ENCODE results near the gene EYA2.

Gene EYA2

DNA sequence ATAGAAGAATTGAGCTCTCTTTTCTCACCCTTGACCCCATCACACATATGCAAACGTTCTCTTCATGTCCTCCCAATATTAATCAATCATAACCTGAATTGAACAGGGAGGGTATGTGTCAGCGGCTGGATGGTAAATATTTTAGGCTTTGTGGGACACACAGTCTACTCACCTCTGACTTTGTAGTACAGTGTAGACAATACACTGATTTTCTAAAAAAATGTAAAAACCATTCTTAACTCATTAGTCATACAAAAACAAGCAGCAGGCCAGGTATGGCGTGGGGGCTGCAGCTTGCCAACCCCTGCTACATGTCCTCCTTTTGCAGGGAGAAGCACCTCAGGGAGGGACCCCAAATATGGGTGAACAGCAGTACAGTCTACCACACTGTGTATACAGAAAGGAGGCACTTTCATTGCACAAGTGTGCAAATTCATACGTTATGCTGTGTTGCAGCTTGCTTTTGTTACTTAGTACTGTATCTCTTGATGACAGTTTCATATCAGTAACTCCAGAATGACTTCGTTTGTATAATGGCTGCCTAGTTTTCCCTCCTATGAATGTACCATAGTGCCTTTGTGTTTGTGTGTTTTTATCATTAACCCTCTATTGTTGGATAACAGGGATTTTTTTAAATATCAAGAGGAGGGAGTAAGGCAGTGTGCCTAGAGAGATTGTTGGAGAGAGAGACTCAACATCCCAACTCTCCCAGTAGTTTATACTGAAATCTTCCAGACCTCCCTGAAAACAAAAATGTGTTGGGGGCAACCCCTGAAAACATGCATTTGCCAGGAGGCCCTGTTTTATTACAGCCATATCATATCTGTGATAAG, 247.5 kb downstream of the EYA2 start:
- DNase-seq (ENCODE audit: low spot score), result no peak

GRCh38 chr20:47142774-47143170, 248.1 kb downstream of the EYA2 start:
- DNase-seq (ENCODE audit: low spot score), result no peak

- no peak for DNase-seq (ENCODE audit: low spot score)
Measured at GRCh38 chr20:47143657-47144056, 249.0 kb downstream of the EYA2 start.

DNA sequence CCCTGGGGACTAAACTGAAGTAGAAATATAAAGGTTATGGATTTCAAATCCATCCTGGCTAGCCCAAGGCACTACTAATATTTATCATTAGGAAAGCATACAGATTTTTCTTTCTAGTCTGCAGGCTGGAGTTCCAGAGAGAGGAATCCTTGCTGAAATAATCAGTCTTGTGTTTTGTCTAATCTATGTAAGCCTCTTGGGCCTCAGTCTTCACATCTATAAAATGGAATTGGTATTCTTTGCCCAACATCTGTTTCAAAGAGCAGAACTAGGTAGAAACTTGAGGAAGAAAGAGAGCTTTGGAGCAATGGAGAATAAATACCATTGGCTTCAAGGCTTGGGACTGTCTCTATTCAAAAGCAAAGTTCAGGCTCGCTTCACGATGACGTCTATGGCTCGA, 249.8 kb downstream of the EYA2 start:
- DNase-seq (ENCODE audit: low spot score), result no peak

DNA sequence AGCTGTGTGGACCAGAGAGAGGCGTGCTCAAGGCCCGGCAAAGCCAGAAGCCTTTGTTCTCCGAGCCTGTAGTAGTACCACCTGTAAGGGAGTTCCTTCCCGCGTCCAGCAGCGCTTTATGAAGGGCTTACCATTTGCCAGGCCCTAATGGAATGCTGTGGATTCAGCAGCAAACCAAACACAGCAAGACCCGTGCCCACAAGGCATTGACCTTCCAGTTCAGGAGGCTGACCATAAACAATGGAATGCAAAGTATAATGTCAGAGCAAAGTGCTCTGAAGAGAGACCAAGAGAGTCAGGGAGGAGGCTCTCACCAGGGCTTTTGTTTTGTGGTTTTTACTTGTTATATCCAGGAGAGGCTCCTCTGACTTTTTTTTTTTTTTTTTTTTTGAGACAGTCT, 252.0 kb downstream of the EYA2 start:
- no peak for DNase-seq (ENCODE audit: low spot score)

DNA sequence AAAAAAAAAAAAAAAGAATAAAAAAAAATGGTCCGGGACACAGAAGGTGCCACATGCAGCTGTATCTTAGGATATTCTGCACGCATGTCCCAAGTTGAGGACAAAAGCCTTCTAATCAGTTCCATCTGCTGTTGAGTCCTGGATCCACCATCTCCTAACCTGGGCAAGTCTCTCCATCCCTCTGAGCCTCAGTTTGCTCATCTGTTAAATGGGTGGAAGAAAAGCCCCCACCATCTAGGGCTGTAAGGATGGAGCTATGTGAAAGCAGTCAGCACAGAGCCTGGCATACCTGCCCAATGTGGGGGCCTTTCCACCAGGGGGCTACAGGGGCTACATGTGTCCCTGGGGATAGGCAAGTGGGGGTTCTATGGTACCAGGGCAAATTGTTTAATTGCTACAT, 253.4 kb downstream of the EYA2 start:
- DNase-seq (ENCODE audit: low spot score), result no peak

GRCh38 chr20:47149939-47150338, 255.3 kb downstream of the EYA2 start:
- no peak for DNase-seq (ENCODE audit: low spot score)

DNA sequence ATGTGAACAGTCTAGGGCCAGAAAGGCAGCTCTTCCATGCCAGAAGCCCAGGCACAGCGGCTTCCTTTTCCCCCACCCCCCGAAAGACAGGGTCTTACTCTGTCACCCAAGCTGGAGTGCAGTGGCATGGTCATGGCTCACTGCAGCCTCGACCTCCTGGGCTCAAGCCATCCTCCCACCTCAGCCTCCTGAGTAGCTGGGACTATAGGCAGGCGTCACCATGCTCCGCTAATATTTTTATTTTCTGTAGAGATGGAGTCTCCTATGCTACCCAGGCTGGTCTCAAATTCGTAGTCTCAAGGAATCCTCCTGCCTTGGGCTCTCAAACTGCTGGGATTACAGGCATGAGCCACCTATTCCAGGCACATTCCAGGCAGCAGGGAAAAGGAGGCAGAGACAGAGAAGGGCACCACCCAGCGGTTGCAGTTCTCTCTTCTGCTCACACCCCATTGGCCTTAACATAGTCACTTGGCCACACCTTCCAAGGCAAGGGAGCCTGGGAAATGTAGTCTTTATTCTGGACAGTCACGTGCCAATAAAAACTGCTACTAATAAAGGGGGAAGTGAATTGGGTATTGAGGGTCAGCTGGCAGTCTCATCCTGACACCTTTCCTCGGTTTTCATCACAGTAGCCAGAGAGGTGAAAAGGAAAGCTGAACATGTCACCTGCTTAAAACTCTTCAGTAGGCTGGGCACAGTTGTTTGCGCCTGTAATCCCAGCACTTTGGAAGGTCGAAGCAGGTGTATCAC, 255.9 kb downstream of the EYA2 start:
- peak; percentile 7 for DNase-seq (ENCODE audit: low spot score)

- DNase-seq (ENCODE audit: low spot score), result no peak
Measured at GRCh38 chr20:47152068-47152467, 257.4 kb downstream of the EYA2 start.

GRCh38 chr20:47154089-47154488, 259.4 kb downstream of the EYA2 start:
- no peak for DNase-seq (ENCODE audit: low spot score)

DNA sequence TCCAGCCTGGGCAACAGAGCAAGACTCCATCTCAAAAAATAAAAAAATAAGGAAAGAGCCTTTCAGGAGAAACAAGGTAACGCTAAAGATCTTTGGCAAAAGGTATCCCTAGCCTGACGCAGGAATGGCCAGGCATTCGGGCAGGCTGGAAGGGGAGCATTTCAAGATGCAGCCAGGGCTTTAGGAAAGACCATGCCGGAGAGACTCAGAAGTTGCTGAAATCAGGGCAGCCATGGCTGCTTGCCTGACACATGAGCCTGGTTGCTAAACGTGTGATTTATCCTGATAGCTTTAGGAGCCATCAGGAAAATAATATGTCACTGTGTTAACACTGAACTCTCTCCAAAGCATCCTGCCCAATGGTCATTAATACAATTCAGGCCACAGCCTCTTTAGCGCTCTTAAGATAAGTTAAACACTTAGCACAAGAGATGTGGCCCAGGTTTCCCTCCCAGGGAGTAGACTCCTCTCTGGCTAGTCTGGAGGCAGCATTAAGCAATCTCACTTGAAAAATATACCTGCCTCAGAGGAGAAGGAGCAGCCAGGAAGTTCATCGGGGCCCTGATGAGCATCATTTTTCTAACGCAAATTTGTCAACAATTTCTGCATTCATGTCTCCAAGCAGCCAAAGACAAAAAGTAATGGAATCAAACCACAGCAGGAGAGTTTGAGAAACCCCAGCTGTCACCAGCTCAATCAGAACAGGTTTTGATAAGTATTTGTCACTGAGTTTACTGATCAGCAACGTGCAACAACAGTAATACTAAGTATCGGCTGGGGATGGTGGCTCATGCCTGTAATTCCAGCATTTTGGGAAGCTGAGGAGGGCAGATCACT, 261.9 kb downstream of the EYA2 start:
- no peak for DNase-seq (ENCODE audit: low spot score)

DNA sequence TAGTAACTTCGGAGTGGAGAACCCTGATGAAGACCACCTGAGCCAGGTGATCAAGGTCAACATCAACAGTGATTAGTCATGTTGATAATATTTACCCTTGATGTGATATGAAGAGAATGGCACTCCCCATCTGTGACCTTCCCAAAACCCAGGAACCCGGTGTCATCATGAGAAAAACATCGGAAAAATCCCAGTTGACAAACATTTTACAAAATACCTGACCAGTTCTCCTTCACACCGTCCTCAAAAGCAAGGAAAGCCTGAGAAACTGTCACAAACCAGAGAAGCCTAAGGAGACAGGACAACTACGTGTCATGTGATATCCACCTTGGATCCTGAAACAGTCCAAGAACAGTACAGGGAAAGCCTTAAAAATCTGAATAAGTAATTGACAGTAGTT, 264.5 kb downstream of the EYA2 start:
- DNase-seq (ENCODE audit: low spot score), result no peak

GRCh38 chr20:47160240-47160639, 265.6 kb downstream of the EYA2 start:
- no peak for DNase-seq (ENCODE audit: low spot score)

DNA sequence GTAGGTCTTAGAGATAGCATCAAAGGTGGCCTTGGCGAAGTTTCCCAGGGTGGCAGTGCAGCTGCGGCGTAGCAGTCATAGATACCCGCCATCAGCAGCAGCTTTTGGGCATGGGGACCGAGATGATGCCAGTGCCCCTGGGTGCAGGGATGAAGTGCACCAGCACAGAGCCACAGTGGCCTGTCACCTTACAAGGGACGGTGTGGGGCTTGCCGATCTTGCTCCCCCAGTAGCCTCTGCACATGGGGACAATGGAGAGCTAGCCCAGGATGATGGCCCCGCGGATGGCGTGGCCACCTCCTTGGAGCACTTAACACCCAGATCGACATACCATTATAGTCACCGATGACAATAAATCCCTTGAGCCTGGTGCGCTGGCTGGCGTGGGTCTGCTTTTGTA, 266.3 kb downstream of the EYA2 start:
- DNase-seq (ENCODE audit: low spot score), result no peak

GRCh38 chr20:47161411-47161810, 266.8 kb downstream of the EYA2 start:
- no peak for DNase-seq (ENCODE audit: low spot score)

DNA sequence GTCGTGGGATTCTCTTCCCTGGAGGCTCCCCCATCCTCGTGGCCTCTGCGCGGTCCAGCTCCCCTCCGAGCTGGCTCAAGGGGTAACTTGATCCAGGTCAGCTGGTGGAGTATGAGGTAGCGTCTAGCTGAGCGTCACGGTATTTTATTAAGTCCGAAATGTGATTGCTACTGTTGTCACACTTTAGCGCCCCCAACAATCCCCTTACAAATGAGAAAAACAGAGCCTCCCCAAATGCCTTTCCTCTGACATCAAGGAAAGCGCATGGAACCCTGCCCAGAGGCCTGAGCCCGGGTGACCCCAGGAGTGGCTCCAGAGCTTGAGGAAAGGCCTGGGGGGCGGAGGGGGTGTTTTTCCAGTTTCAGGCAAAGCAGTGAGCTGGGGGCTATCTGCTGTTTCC, 269.5 kb downstream of the EYA2 start:
- no peak for DNase-seq (ENCODE audit: low spot score)

DNA sequence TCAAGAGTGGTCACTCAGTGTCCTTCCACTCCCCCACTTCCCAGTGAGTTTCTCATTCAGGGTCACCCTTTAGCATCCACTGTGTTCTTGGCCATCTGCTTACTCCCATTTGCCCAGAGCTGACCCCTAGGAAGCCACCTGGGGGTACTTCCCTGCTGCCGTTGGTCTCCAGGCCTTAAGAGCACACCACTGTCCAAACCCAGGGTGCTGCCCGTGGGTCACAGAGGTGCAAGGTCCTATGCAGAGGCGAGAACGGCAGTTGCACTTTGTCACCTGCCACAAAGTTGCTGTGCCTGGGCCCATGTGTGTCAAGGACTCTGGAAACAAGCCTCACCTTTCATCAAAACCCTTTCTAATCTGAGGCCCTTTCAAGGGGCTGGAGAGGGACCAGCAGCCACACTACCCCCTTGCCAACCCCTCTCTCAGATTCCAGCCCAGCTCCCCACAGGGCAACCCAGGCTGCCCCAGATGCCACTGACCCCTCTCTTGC, 270.8 kb downstream of the EYA2 start:
- no peak for DNase-seq (ENCODE audit: low spot score)

- no peak for DNase-seq (ENCODE audit: low spot score)
Measured at GRCh38 chr20:47167846-47168245, 273.2 kb downstream of the EYA2 start.

DNA sequence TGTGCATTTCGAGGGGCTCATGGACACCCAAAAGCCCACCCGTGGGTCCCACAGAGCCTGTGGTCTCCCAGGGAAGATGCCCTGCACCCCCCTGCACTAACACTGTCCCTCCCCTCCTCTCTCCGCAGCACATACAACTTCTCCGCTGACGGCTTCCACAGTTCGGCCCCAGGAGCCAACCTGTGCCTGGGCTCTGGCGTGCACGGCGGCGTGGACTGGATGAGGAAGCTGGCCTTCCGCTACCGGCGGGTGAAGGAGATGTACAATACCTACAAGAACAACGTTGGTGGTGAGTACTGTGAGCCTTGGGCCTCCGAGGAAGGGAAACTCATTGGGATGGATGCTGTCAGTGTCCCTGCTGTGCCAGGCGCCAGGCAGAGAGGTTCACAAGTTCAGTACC, 277.9 kb downstream of the EYA2 start:
- DNase-seq (ENCODE audit: low spot score), result no peak

GRCh38 chr20:47173596-47174216, 279.1 kb downstream of the EYA2 start:
- no peak for DNase-seq (ENCODE audit: low spot score)

DNA sequence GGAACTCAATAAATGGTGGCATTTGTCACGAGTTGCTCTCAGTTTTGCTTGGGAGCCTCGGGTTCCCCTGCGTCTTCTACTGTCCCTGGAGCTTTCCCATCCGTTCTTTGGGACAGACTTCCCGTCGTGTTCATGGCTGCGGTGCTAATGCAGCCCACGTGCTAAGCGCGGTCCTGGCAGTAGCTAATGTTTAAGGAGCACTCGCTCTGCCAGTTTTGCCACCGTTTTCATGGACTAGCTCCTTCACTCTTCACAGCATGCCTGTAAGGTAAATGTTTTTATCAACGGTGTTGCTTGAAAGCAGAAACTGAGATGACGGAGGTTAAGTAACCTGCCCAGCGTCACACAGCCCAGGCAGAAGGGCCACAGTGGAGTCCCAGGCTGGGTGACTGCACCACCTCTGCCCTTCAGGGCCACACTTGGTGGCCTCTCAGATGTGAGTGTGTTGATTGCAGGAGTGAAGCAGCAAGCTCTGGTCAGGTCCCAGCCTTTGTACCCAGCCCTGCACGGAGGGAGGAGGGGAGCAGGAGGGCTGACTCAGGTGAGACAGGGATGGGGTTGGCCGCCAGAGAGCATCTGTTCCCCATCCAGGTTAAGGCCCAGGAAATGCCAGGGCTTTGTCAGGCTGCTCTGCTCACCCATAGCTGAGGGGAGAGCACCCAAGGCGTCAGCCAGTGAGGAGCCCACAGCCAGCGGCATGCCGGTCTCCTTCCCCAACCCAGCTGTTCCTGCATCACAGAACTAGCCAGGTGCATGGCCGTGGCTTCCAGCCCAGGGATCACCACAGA, 280.0 kb downstream of the EYA2 start:
- DNase-seq (ENCODE audit: low spot score), result no peak

Data from globus pallidus (tissue), 1 donor.